Liver (tissue), 3 donors: ENCODE measurements around the gene FAM168B.

ENCODE experiments used
- CTCF ChIP-seq: fragments of 150-350 bp; IDR thresholded peaks from 2 replicates; pipeline ENCODE4 v1.5.1; 2017; ENCODE audit warnings: improper control_type of control experiment, low read depth, low read length; ENCODE audit not compliant: missing input control
- HNF4G ChIP-seq: IDR thresholded peaks from 2 replicates; pipeline ENCODE4 v1.6.1; 2016; ENCODE audit warnings: antibody characterized with exemption
- RAD21 ChIP-seq, 2 donors: IDR thresholded peaks; 2 replicates each; pipeline ENCODE4 v1.6.1; 2016; ENCODE audit warnings: antibody characterized with exemption in 2 of 2, mild to moderate bottlenecking in 2 of 2
- TAF1 ChIP-seq: conservative IDR thresholded peaks from 2 replicates; pipeline ENCODE4 v1.6.1; 2016; ENCODE audit warnings: antibody characterized with exemption, mild to moderate bottlenecking
- TF ChIP-seq, protein P1 (sequence below): IDR thresholded peaks from 2 replicates; pipeline ENCODE4 v1.6.1; 2016; ENCODE audit warnings: antibody characterized with exemption
- donor health status: healthy.
- donor health status: healthy.

DNA sequence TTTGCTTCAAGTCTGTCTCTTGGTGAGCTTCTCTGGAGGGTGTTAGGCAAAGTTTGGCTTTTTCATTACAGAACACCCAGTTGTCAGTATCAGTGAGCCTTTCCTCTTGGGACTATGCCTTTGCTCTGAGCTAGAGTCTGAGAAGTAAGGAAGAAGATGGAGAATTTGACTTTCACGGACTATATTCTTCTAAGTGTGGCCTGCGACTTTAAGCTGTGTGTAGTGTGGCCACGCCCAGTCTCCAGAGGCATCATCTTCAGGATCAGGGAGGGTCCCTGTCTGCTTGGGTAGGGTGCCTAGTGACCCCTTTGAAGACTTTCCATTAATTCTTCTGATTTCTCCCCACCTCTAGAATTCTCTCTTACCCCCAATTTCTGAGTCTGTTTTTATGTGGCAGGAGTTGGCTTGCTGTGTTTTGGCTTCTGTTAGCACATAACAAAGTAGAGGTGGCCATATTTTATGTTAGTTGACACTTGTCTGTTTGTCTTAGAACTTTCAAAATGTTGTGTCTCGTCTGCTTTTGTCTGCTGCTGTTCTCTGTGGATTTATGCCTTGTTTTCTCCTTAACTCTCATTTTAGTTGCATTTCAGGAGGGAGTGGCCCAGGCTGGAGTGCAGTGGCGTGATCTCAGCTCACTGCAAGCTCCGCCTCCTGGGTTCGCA lies 20.4 kb upstream of the FAM168B start:
- TF ChIP-seq TAF1 (no peak), CTCF (no peak), HNF4G (no peak), RAD21 (IDR thresholded peaks at IDR 0.05) (no peak)
- TF ChIP-seq, protein P1, sequence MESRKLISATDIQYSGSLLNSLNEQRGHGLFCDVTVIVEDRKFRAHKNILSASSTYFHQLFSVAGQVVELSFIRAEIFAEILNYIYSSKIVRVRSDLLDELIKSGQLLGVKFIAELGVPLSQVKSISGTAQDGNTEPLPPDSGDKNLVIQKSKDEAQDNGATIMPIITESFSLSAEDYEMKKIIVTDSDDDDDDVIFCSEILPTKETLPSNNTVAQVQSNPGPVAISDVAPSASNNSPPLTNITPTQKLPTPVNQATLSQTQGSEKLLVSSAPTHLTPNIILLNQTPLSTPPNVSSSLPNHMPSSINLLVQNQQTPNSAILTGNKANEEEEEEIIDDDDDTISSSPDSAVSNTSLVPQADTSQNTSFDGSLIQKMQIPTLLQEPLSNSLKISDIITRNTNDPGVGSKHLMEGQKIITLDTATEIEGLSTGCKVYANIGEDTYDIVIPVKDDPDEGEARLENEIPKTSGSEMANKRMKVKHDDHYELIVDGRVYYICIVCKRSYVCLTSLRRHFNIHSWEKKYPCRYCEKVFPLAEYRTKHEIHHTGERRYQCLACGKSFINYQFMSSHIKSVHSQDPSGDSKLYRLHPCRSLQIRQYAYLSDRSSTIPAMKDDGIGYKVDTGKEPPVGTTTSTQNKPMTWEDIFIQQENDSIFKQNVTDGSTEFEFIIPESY = no peak
